ENCODE measurements around the gene MCEMP1.

MCEMP1 gene

DNA sequence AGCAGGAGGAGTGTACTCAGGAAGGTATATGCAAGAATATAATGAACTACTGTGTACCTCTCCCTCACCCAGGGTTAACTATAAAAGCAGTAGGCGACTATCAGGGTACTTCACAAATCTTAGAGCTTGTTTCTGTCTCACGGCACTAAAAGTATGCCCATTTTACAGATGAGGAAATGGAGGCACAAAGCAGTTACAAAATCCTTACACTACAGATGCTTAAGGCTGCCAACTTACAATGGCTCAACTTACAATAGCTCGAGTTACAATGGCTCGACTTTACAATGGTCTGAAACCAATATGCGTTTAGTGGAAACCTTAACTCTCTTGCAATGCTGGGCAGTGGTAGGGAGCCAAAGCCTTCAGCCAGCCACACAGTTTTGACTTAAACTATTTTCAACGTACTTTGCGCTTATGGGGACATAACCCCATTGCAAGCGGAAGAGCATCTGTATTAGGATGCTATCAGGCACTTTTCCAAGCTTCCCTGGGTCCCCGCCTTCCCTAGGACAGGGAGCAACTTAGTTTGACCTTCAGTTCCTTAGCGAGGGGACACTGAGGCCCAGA, 20.9 kb downstream of the MCEMP1 start:
- no peak for DNase-seq (ENCODE audit: low read depth)

- DNase-seq (ENCODE audit: low read depth), result no peak
Measured at GRCh38 chr19:7698583-7698982, 21.7 kb downstream of the MCEMP1 start.

DNA sequence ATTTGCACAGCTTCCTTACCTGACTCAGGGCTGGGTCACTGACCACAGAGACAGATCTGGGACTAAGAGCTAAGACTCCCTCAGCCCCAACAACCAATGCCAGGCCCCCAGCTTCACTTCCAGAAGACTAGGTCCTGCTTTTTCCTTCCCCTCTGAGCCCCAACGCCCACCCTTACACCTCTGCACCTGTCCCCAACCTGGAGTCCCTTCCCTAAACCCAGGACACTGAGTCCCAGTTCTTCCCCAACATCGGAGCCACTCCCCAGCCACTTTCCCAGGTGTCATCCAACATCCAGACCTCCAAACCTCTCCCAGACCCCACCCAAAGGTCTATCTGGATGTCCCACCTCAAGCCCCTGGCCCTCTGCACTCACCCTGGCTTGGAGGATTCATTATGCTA, 22.1 kb downstream of the MCEMP1 start:
- DNase-seq (ENCODE audit: low read depth), result no peak

DNA sequence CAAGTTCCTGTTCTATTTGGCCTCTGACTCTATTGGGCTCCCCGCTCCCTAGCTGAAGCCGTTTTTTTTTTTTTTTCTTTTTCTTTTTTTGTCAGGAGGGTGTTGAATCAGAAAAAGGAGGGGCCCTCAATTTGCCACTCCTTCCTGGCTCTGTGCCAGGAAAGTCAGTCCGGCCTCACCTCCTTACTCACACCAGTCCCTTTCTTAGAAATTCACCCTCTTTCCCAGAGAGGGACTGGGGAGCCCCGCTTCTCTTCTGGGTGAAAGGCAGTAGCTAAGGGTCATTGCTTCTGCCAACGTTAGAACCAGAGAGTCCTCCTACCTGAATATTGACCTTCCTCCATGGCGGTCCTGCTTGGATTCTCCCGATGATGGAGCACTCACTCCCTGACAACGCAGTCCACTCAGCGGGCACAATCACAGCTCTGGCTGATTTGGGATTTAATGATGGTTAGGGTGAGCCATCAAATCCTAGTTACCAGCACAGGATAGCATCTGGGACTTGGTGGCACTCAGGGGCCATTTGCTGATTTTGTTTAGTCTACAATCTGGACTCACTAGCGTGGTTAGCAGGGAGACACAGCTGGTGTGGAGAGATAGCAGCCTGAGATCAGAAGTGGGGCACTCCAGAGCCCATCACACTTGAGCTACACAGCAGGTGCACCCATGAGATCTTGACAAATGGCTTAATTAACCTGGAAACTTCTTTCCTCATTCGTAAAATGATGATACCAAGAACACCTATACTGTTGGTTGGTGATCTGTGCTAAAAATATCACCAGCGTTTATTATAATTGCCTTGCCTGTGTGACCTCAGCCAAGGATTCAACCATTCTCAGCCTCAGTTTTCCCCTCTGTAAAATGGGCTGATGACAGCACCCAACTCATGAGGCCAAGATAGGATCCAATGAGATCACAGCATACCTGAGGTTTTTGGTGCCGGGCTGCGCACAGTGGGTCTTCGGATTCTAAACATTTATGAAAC, 22.8 kb downstream of the MCEMP1 start:
- no peak for DNase-seq (ENCODE audit: low read depth)

- DNase-seq (ENCODE audit: low read depth), result no peak
Measured at GRCh38 chr19:7701049-7701653, 24.3 kb downstream of the MCEMP1 start.

DNA sequence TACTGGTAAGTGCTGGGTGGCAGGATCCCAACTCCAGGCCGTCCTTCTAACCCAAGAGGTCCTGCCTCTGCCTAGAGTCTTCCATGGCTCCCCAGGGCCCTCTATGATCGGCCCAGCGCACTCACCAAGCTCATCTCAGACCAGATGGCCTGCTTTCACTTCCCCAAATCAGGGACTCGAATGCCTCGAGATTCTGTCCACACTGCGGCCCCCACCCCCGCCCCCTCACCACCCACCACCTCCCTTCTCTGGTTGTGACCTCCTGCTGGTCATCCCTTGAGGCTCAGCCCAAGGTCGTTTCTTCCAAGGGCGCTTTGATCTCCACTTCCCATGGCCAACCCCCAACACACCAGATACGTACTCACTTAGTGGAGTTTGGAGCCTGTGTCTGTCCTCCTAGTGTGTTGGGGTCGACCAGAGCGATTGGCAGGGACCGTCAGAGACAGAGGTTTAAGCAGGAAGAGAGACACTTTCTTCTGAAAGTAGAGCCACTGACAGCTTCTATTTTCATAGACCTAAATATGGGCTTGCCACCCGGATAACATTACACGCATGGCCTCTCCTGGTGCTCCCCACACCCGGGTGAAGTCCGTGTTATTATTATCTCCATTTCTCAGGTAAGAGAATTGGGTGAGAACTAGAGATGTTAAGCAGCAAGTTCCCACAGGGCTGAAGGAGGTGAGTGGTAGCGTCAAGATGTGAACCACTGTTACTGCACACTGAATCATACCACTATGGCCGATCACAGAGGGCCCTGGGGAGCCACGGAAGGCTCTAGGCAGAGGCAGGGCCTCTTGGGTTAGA, 25.0 kb downstream of the MCEMP1 start, which contains the start of gene FCER2:
Gene FCER2, minus strand, starts transcription at position 478 of the 804 bp plus-strand sequence. CDS start 2,371 bp downstream, outside the sequence.
- DNase-seq (ENCODE audit: low read depth), result no peak

GRCh38 chr19:7703332-7703731, 26.4 kb downstream of the MCEMP1 start:
- no peak for DNase-seq (ENCODE audit: low read depth)

DNA sequence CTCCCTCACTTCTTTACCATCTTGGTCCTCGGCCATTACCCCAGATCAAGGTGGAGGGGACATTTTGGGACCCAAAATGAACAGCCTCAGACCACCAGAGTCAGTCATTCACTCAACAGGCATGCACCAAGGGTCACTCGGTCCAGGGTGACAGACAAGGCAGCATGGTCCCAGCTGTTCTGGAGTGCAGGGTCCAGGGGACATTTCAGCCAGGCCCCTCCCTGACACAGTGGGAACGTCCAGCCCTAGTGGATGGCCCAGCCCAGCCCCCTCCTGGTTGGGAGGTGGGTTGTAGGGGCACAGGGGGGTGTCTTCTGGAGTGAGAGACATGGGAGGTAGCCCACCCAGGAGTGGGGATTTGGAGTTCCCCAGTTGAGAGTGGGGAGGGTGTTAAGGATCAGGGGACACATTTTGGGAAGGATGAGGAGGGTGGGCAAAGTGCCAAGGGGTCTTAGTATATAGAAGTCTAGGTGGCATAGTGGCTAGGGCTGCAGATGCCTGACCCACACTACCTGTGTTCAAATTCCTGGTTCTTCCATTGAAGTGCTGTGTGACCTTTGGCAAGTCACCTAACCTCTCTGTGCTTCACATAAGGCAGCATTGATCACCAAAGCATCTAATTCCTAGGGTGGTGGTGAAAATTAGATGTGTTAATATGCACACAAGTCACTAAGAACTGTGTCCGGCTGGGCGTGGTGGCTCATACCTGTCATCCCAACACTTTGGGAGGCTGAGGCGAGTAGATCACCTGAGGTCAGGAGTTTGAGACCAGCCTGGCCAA, 27.6 kb downstream of the MCEMP1 start:
- DNase-seq (ENCODE audit: low read depth), result no peak

GRCh38 chr19:7705387-7706187, 28.7 kb downstream of the MCEMP1 start:
- no peak for DNase-seq (ENCODE audit: low read depth)

DNA sequence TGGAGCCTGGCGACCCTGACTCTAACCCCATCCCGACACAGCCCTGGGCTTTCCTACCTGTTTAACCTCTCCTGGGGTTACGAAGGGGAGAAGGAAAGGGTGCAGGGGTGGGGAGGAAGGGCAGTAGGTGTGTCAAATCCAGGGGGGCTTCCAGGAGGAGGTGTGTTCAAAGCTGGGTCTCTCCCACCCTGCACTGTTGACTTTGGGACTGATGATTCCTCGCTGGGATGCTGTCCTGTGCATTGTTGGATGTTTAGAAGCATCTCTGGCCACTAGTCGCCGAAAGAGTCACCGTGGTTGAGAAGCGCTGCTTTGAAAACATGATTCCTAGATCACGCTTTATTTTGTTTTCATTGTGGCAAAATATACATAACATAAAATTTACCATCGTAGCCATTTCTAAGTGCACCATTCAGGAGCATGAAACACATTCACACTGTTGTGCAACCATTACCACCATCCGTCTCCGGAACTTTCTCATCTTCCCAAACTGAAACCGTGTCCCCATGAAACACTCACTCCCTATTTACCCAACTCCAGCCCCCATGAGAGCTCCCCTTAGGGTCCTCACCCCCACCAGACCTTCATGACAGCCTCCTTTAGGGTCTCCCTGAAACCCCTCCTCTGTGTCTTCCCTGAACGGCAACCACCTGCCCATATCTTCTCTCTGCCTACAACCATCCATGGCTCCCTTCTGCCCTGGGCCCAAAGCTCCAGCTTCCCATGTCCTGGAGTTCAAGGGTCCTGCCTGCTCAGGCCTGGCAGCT, 29.5 kb downstream of the MCEMP1 start:
- DNase-seq (ENCODE audit: low read depth), result no peak

GRCh38 chr19:7706955-7707456, 30.1 kb downstream of the MCEMP1 start:
- DNase-seq (ENCODE audit: low read depth), result no peak

DNA sequence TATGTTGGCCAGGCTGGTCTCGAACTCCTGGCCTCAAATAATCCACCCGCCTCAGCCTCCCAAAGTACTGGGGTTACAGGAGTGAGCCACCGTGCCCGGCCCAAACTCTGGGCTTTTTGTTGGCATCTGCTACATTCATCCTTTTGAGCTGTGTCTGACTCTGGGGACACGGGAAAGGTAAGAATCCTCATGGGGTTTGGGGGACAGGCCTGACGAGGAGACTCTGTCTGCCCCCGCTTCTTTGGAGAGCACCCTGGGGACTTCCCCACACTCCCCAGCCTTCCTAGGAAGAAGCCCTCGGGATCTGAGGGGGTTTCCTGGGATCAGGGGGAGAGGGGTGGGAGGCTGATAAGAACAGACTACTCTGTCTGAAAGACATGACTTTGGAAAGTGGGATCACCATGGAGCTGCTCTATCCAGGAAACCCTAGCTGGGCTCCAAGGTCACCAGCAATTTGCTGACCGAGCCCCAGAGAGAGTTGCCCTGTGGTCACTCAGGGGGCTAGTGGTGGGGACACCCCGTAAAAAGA, 33.1 kb downstream of the MCEMP1 start:
- DNase-seq (ENCODE audit: low read depth), result no peak

- no peak for DNase-seq (ENCODE audit: low read depth)
Measured at GRCh38 chr19:7710616-7711015, 33.7 kb downstream of the MCEMP1 start.

- no peak for DNase-seq (ENCODE audit: low read depth)
Measured at GRCh38 chr19:7715671-7716070, 38.8 kb downstream of the MCEMP1 start.

- DNase-seq (ENCODE audit: low read depth), result no peak
Measured at GRCh38 chr19:7716762-7717161, 39.9 kb downstream of the MCEMP1 start.

- DNase-seq (ENCODE audit: low read depth), result no peak
Measured at GRCh38 chr19:7718668-7719067, 41.8 kb downstream of the MCEMP1 start.

DNA sequence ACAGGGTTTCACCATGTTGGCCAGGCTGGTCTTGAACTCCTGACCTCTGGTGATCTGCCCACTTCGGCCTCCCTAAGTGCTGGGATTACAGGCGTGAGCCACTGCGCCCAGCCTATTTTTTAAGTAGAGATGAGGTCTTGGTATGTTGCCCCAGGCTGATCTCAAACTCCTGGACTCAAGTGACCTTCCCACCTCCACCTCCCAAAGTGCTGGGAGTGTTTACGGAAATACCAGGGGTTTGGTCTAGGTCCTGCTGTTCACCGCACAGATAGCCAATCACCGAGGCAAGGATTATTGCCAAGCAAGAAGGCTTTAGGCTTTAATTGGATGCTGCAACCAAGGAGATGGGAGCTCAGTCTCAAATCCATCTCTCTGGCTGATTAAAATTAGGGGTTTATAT, 43.5 kb downstream of the MCEMP1 start:
- DNase-seq (ENCODE audit: low read depth), result no peak

- DNase-seq (ENCODE audit: low read depth), result no peak
Measured at GRCh38 chr19:7722231-7722651, 45.4 kb downstream of the MCEMP1 start.

GRCh38 chr19:7725791-7726190, 48.9 kb downstream of the MCEMP1 start:
- no peak for DNase-seq (ENCODE audit: low read depth)

All from non-pigmented ciliary epithelial cell (primary cell).